Tibial artery (tissue), 4 donors: ENCODE results near the gene POGLUT3.

Experiments used
- DNase-seq, 2 donors: peaks; one replicate each; pipeline ENCODE4 v3.0.0-alpha.2; 2019
- H3K27ac ChIP-seq, 2 donors: fragments of 200-600 bp; sonication (generic) in 1 of 2; 1 replicate in 1 of 2; 2 replicates in 1 of 2; pipeline ENCODE4 v1.5.1; 2018 to 2019; ENCODE audit warnings: mild to moderate bottlenecking in 1 of 2
- H3K27me3 ChIP-seq, 2 donors: fragments of 200-600 bp; sonication (generic) in 1 of 2; one replicate each; pipeline versions ENCODE4 v1.5.1 to v1.6.0; 2016 to 2019
- H3K36me3 ChIP-seq, 3 donors: fragments of 200-600 bp; sonication (generic) in 2 of 3; one replicate each; pipeline ENCODE4 v1.5.1; 2016 to 2019; ENCODE audit warnings: mild to moderate bottlenecking in 2 of 3
- H3K4me1 ChIP-seq, 4 donors: fragments of 200-600 bp; sonication (generic) in 2 of 4; 1 replicate in 3 of 4; 2 replicates in 1 of 4; pipeline ENCODE4 v1.5.1; 2016 to 2019
- H3K4me3 ChIP-seq, 2 donors: fragments of 200-600 bp; sonication (generic) in 1 of 2; 1 replicate in 1 of 2; 2 replicates in 1 of 2; pipeline ENCODE4 v1.5.1; 2018 to 2019; ENCODE audit warnings: mild to moderate bottlenecking in 2 of 2
- H3K9me3 ChIP-seq, 3 donors: fragments of 200-600 bp; sonication (generic) in 1 of 3; one replicate each; pipeline ENCODE4 v1.5.1; 2016 to 2019
- intact Hi-C: fragments of 100-400 bp; cut with DNase I; formaldehyde crosslinking; loops from one replicate; pipeline ENCODE4 v1.15.0; 2023; ENCODE audit warnings: low total_unique reads
- TF ChIP-seq, protein P1 (sequence below), 2 experiments: fragments of 200-600 bp in 1 of 2; fragments of 450-650 bp in 1 of 2; IDR thresholded peaks; one replicate each; pipeline ENCODE4 v1.5.1; 2017 to 2019; ENCODE audit warnings: antibody characterized with exemption in 2 of 2, mild to moderate bottlenecking in 1 of 2, moderate library complexity in 1 of 2

The POGLUT3 gene, protein sequence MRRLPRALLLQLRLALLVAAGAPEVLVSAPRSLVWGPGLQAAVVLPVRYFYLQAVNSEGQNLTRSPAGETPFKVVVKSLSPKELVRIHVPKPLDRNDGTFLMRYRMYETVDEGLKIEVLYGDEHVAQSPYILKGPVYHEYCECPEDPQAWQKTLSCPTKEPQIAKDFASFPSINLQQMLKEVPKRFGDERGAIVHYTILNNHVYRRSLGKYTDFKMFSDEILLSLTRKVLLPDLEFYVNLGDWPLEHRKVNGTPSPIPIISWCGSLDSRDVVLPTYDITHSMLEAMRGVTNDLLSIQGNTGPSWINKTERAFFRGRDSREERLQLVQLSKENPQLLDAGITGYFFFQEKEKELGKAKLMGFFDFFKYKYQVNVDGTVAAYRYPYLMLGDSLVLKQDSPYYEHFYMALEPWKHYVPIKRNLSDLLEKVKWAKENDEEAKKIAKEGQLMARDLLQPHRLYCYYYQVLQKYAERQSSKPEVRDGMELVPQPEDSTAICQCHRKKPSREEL

GRCh38 chr11:108498046-108498815 is at the start of gene POGLUT3:
POGLUT3 (minus strand) TSS chr11:108498384; CDS start chr11:108498366, 18 bp downstream.
- no peaks in the 10 kb centered on the region for H3K9me3 ChIP-seq
- H3K4me3 ChIP-seq = peak within 1 kb of the TSS; percentile 68 to 96
- intact Hi-C loops = loop anchor here (2.0 to 10.0 kb wide), 2 partner anchors 31 to 167 kb away; partner anchors contain the start of genes C11orf65 and DDX10
- peaks cover 0 to 14% (median 6%) of the 10 kb centered on the region in 4 donors for H3K4me1 ChIP-seq
- DNase-seq = peak; percentile 48 to 74
- TF ChIP-seq, protein P1, sequence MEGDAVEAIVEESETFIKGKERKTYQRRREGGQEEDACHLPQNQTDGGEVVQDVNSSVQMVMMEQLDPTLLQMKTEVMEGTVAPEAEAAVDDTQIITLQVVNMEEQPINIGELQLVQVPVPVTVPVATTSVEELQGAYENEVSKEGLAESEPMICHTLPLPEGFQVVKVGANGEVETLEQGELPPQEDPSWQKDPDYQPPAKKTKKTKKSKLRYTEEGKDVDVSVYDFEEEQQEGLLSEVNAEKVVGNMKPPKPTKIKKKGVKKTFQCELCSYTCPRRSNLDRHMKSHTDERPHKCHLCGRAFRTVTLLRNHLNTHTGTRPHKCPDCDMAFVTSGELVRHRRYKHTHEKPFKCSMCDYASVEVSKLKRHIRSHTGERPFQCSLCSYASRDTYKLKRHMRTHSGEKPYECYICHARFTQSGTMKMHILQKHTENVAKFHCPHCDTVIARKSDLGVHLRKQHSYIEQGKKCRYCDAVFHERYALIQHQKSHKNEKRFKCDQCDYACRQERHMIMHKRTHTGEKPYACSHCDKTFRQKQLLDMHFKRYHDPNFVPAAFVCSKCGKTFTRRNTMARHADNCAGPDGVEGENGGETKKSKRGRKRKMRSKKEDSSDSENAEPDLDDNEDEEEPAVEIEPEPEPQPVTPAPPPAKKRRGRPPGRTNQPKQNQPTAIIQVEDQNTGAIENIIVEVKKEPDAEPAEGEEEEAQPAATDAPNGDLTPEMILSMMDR (IDR thresholded peaks at IDR 0.05) = peak in 1 of 2 experiments; percentile 16
- H3K27me3 ChIP-seq = no peaks in the 10 kb centered on the region
- H3K27ac ChIP-seq = peak within 1 kb of the TSS; percentile 87 to 97
- H3K36me3 ChIP-seq = no peaks in the 10 kb centered on the region

DNA sequence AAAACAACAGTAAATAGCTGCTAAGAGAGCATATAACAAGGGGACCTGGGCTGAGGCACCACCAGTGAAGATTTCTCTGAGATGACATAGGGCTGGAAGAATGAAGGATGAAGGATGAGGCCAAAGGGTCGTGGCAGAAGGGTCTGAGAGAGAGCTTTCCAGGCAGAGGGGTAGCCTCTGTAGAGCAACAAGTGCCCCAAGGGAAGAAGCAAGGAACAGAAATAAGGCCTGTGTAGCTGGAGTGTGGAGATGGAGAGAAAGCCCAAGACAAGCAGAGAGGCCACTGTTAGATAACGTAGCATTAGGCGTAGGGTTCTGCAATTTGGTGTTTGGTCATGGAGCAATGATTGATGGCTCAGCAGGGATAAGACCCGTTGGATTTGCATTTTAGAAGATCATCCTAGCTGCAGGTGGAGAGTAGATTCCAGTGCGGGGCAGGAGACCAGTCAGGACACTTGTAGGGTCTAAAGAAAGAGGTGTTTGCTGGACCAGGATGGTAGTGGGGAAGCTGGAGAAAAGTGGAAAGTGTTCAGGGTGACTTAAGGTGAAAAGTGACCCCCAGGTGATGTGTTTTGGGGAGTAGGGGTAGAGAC is 47.8 kb upstream of the POGLUT3 start:
- no peaks in the 10 kb centered on the region for H3K36me3 ChIP-seq
- H3K27ac ChIP-seq = no peak overlapping the region
- H3K4me1 ChIP-seq = no peaks in the 10 kb centered on the region
- no peak overlapping the region for H3K4me3 ChIP-seq
- TF ChIP-seq, protein P1 (IDR thresholded peaks at IDR 0.05) = no peak
- no peaks in the 10 kb centered on the region for H3K9me3 ChIP-seq
- no peak for DNase-seq
- intact Hi-C loops = no loop called here
- H3K27me3 ChIP-seq = no peaks in the 10 kb centered on the region

- no peak for DNase-seq
- Histone ChIP-seq H3K4me1 (no peaks in the 10 kb centered on the region), H3K4me3 (no peak overlapping the region), H3K27ac (no peak overlapping the region), H3K9me3 (no peaks in the 10 kb centered on the region), H3K36me3 (no peaks in the 10 kb centered on the region), H3K27me3 (no peaks in the 10 kb centered on the region)
- TF ChIP-seq, protein P1 (IDR thresholded peaks at IDR 0.05) = no peak
- intact Hi-C loops = no loop called here
These were observed 45.3 kb upstream of the POGLUT3 start for GRCh38 chr11:108543316-108543964.

- Histone ChIP-seq H3K9me3 (no peaks in the 10 kb centered on the region), H3K36me3 (no peaks in the 10 kb centered on the region), H3K4me1 (no peaks in the 10 kb centered on the region), H3K27me3 (no peaks in the 10 kb centered on the region), H3K4me3 (no peak overlapping the region), H3K27ac (no peak overlapping the region)
- intact Hi-C loops = no loop called here
- TF ChIP-seq, protein P1 (IDR thresholded peaks at IDR 0.05) = no peak
- DNase-seq = no peak
These were observed 43.3 kb upstream of the POGLUT3 start for GRCh38 chr11:108541531-108541930.

- no peak overlapping the region for H3K27ac ChIP-seq
- intact Hi-C loops = no loop called here
- no peaks in the 10 kb centered on the region for H3K9me3 ChIP-seq
- H3K4me3 ChIP-seq = no peak overlapping the region
- H3K36me3 ChIP-seq = no peaks in the 10 kb centered on the region
- no peaks in the 10 kb centered on the region for H3K27me3 ChIP-seq
- TF ChIP-seq, protein P1 (IDR thresholded peaks at IDR 0.05) = no peak
- no peaks in the 10 kb centered on the region for H3K4me1 ChIP-seq
- DNase-seq = no peak
These were observed 40.3 kb upstream of the POGLUT3 start for GRCh38 chr11:108538502-108538901.
